ENCODE measurements around the gene CRY2.

- TF ChIP-seq CTCF (IDR thresholded peaks at IDR 0.05) (no peak), POLR2A (IDR thresholded peaks at IDR 0.05) (no peak)
Observed at GRCh38 chr11:45830596-45830995, 16.7 kb upstream of the CRY2 start.
